Thymus (tissue), 11 donors: ENCODE data around the gene DGAT2. TPM values are rescaled to one million over a fixed set of nuclear protein-coding genes. Genes with fewer than 3 reads are reported as not detected.

Experiments used
- DNase-seq, 9 donors: peaks; one replicate each; pipeline ENCODE4 v3.0.0-alpha.2; 2013; ENCODE audit warnings: low spot score in 9 of 9, low read depth in 6 of 9, missing footprints in 1 of 9
- H3K27ac ChIP-seq, 2 donors: one replicate each; pipeline ENCODE4 v1.5.1; 2013; ENCODE audit warnings: control low read depth in 1 of 2, low read depth in 1 of 2, low read length in 1 of 2, mild to moderate bottlenecking in 1 of 2, moderate library complexity in 1 of 2
- H3K27me3 ChIP-seq, 2 donors: one replicate each; pipeline ENCODE4 v1.5.1; 2013; ENCODE audit warnings: low read length in 1 of 2; ENCODE audit not compliant: control insufficient read depth in 2 of 2, insufficient read depth in 1 of 2
- H3K36me3 ChIP-seq, 2 donors: one replicate each; pipeline ENCODE4 v1.5.1; 2013; ENCODE audit warnings: low read length in 1 of 2, mild to moderate bottlenecking in 1 of 2, moderate library complexity in 1 of 2; ENCODE audit not compliant: control insufficient read depth in 2 of 2, insufficient read depth in 2 of 2
- H3K4me1 ChIP-seq, 2 donors: one replicate each; pipeline ENCODE4 v1.5.1; 2013; ENCODE audit warnings: low read length in 2 of 2; ENCODE audit not compliant: control insufficient read depth in 2 of 2, insufficient read depth in 2 of 2
- H3K4me3 ChIP-seq, 2 donors: one replicate each; pipeline ENCODE4 v1.5.1; 2013; ENCODE audit warnings: low read length in 2 of 2, control low read depth in 1 of 2, mild to moderate bottlenecking in 1 of 2
- H3K9me3 ChIP-seq, 2 donors: one replicate each; pipeline ENCODE4 v1.5.1; 2013; ENCODE audit warnings: low read length in 1 of 2, mild to moderate bottlenecking in 1 of 2; ENCODE audit not compliant: control insufficient read depth in 2 of 2, insufficient read depth in 1 of 2
- WGBS: extraction: QIAGEN DNeasy Blood & Tissue Kit; methylation state at CpG from one replicate; pipeline ENCODE4 v1.1.7; 2013; 5-methylcytosine and 5-hydroxymethylcytosine counted together
- polyA plus RNA-seq: library from polyadenylated mRNA; stranded (reverse); fragments of 200-250 nt; gene quantifications from one replicate; pipeline ENCODE4 v1.2.3, GENCODE V29; 2013
- total RNA-seq: library from RNA; stranded (reverse); fragments of 120-200 nt; gene quantifications from one replicate; pipeline ENCODE4 v1.2.4, GENCODE V29; 2013
- donor health status: healthy.

The DGAT2 gene
- total and polyA plus RNA-seq, 2 donors, result 5.3 to 8.5 TPM

DNA sequence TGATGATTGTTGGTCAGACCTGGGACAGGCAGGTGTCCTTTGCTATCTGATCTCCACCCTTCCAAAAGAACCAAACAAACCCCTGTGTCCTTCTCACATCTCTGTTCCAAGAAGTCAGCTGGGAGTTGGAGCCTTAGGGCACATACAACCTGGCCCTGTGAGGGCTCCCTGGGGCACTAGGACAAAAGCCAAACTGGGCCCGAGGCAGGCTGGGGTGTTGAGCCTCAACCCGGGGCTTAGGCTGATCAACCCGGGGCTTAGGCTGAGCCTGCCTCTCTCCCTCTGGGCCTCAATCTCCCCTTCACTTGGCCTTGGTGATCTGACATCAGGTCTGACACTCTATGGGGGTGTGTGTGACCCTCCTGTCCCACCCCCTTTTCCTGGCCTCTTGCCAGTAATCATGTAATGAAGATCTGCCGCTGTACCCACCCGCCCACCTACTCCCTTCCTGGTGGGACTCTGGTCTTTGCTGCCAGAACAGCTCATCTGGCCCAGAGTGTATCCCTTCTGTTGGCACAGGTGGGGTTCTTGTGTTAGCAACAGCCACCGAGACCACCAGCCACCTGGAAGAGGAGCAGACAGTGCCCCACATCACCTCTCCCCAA lies 23.7 kb downstream of the DGAT2 start:
- no peak overlapping the region for H3K27ac ChIP-seq
- no peak for DNase-seq
- no peak overlapping the region for H3K4me3 ChIP-seq
- no peaks in the 10 kb centered on the region for H3K27me3 ChIP-seq
- no peaks in the 10 kb centered on the region for H3K36me3 ChIP-seq
- peaks cover 0 to 2% of the 10 kb centered on the region in 2 donors for H3K4me1 ChIP-seq
- WGBS, result 96% methylated on average over 6 of the region's 6 CpGs
- no peaks in the 10 kb centered on the region for H3K9me3 ChIP-seq

DNA sequence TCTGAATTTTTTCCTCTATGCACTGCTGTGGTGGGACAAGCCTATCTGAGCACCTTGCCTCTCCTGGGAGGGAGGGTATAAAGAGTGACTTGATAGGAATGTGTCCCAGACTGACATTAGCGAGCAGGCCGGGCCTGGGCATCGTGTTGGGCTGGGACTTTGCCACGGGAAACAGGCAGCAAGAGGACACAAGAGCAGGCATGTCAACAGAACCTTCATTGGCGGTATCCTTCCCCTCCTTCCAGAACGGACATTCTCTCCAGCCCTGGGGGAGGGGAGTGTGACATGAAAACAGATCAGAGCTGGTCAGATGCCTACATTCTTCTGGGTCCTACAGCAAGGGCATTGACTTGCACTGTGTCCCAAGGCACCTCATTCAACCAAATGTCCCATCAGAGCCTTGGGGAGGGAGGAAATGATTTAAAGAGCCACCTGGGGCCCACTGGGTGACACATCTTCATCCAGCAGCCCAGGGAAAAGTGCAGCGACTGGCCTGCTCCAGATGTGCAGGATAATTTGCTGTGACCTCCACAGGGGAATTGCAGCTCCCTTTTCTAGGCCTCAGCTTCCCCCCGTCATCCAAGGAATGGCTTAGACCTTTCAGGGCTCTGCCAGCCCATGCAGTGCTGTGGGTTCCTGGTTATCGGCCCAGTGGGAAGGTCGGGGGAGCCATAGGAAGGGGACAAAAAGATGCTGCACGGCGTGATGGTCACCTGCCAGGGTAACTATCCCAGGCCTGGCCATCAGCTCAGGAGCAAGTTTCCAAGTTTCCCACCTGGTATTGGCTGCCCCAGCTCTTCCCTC lies 24.6 kb downstream of the DGAT2 start:
- DNase-seq, result no peak
- H3K36me3 ChIP-seq, result no peaks in the 10 kb centered on the region

GRCh38 chr11:75793966-75794365 lies 25.4 kb downstream of the DGAT2 start:
- Histone ChIP-seq H3K27ac (no peak overlapping the region), H3K9me3 (no peaks in the 10 kb centered on the region), H3K27me3 (no peaks in the 10 kb centered on the region), H3K4me1 (peaks cover 0 to 2% of the 10 kb centered on the region in 2 donors), H3K4me3 (no peak overlapping the region), H3K36me3 (no peaks in the 10 kb centered on the region)
- DNase-seq, result no peak
- 90% methylated on average over 2 of the region's 2 CpGs for WGBS

More for the DNA sequence above, 24.6 kb downstream of the DGAT2 start:
- Histone ChIP-seq H3K9me3 (no peaks in the 10 kb centered on the region), H3K4me1 (peaks cover 0 to 2% of the 10 kb centered on the region in 2 donors), H3K27ac (no peak overlapping the region), H3K4me3 (no peak overlapping the region), H3K27me3 (no peaks in the 10 kb centered on the region)
- WGBS, result 95% methylated on average over 12 of the region's 12 CpGs

- H3K27me3 ChIP-seq, result no peaks in the 10 kb centered on the region
- no peak for DNase-seq
- H3K36me3 ChIP-seq, result no peaks in the 10 kb centered on the region
- no peak overlapping the region for H3K27ac ChIP-seq
- WGBS, result 92% methylated on average over 4 of the region's 4 CpGs
- H3K4me1 ChIP-seq, result peaks cover 0 to 9% of the 10 kb centered on the region in 2 donors
- no peaks in the 10 kb centered on the region for H3K9me3 ChIP-seq
- no peak overlapping the region for H3K4me3 ChIP-seq
These were observed 26.9 kb downstream of the DGAT2 start for GRCh38 chr11:75795276-75796090.

DNA sequence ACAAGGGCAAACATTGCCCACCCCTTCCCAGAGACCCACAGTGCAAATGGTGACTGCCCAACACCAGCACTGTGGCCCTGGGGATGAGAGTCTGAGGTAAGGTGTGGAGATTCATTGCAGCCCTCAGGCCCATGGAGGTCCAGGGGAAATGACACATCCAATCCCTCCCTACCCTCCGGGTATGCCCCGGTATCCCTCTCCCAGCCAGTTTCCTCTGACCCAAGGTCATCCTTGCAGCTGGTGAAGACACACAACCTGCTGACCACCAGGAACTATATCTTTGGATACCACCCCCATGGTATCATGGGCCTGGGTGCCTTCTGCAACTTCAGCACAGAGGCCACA lies 27.5 kb downstream of the DGAT2 start:
- Histone ChIP-seq H3K27me3 (no peaks in the 10 kb centered on the region), H3K9me3 (no peaks in the 10 kb centered on the region), H3K4me1 (peaks cover 5 to 15% of the 10 kb centered on the region in 2 donors), H3K27ac (no peak overlapping the region), H3K36me3 (no peaks in the 10 kb centered on the region), H3K4me3 (no peak overlapping the region)
- 97% methylated on average over 2 of the region's 2 CpGs for WGBS
- DNase-seq, result no peak

DNA sequence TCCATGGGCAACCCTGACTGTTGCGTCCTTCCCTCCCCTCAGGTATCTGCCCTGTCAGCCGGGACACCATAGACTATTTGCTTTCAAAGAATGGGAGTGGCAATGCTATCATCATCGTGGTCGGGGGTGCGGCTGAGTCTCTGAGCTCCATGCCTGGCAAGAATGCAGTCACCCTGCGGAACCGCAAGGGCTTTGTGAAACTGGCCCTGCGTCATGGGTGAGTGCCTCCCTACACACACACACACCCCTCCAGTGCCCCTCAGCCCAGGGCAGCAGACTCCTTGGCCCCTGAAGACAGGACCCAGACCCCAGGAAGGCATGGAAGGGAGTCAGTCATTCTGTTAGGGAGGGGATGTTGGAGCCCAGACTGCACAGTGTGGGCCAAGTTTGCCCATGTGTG lies 28.5 kb downstream of the DGAT2 start:
- no peak for DNase-seq
- no peak overlapping the region for H3K4me3 ChIP-seq
- H3K27ac ChIP-seq, result no peak overlapping the region
- WGBS, result 96% methylated on average over 8 of the region's 8 CpGs
- no peaks in the 10 kb centered on the region for H3K27me3 ChIP-seq
- no peaks in the 10 kb centered on the region for H3K36me3 ChIP-seq
- H3K4me1 ChIP-seq, result peaks cover 16 to 25% of the 10 kb centered on the region in 2 donors
- H3K9me3 ChIP-seq, result no peaks in the 10 kb centered on the region

DNA sequence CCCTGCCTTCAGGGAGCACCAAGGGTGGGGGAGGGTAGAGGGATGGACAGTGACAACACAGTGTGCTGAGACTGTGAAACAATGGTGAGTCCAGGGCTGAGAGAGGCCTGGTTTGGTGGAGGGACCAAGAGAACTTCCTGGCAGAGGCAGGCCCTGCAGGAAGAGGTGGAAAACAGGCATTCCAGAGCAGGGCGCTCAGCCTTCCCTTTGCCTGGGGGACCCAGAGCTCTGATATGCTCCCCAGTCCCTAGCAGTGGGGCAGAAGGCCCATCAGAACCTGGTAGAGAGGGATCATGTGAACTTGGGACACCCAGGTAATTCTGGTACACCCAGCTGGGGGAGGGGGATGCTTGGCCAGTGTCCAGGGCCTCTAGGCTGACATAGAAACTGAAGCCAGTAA lies 29.2 kb downstream of the DGAT2 start:
- no peaks in the 10 kb centered on the region for H3K9me3 ChIP-seq
- H3K36me3 ChIP-seq, result no peaks in the 10 kb centered on the region
- WGBS, result 100% methylated on average over 1 of the region's 1 CpG
- H3K4me1 ChIP-seq, result peaks cover 20 to 32% of the 10 kb centered on the region in 2 donors
- no peak for DNase-seq
- H3K27me3 ChIP-seq, result no peaks in the 10 kb centered on the region
- no peak overlapping the region for H3K27ac ChIP-seq
- H3K4me3 ChIP-seq, result no peak overlapping the region

DNA sequence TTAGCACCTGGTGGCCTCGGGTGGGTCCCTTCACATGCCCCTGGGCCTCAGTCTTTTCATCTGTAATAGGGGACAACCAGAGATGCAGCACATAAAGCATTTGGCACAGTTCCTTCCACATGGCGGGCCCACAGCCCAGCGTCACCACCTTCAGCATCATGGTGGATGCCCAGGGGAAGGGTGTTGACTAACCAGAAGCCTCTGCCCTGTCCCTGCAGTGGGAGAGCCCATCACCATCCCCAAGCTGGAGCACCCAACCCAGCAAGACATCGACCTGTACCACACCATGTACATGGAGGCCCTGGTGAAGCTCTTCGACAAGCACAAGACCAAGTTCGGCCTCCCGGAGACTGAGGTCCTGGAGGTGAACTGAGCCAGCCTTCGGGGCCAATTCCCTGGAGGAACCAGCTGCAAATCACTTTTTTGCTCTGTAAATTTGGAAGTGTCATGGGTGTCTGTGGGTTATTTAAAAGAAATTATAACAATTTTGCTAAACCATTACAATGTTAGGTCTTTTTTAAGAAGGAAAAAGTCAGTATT lies 31.6 kb downstream of the DGAT2 start:
- DNase-seq, result no peak

More for the DNA sequence above, 31.6 kb downstream of the DGAT2 start:
- H3K4me1 ChIP-seq, result peaks cover 20 to 34% of the 10 kb centered on the region in 2 donors
- H3K27me3 ChIP-seq, result no peaks in the 10 kb centered on the region
- 97% methylated on average over 8 of the region's 8 CpGs for WGBS
- H3K9me3 ChIP-seq, result no peaks in the 10 kb centered on the region
- no peaks in the 10 kb centered on the region for H3K36me3 ChIP-seq
- no peak overlapping the region for H3K4me3 ChIP-seq
- no peak overlapping the region for H3K27ac ChIP-seq
